GM12875 (cell line): ENCODE results near the gene GLRA3.

Source experiments
- H3K4me3 ChIP-seq: one replicate; pipeline ENCODE4 v1.5.1; 2011; ENCODE audit warnings: low read depth, low read length, control low read depth
- TF ChIP-seq, protein P1 (sequence below): IDR thresholded peaks from 2 replicates; pipeline ENCODE4 v1.5.1; 2011; ENCODE audit warnings: low read depth, mild to moderate bottlenecking, control low read depth, inconsistent platforms, low read length, moderate library complexity, borderline replicate concordance; ENCODE audit not compliant: insufficient read depth

The GLRA3 gene

DNA sequence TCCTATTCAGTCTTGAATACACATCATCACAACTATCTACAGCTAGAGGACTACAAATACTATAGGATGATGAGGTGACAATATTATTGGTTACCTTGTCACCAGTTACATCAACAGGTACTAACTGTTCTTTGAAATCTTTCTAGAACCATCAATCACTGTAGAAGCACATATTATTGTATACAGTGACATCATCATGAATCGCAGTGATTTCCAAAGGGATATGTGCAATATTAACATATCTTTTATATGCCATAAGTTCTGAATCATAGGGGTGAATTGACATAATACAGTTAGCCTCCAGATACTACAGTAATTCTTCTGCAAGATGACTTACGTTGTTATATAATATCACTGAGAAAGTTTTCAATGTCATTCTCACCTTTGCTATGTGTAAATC, 201.6 kb downstream of the GLRA3 start:
- no peak overlapping the region for H3K4me3 ChIP-seq
- TF ChIP-seq, protein P1, sequence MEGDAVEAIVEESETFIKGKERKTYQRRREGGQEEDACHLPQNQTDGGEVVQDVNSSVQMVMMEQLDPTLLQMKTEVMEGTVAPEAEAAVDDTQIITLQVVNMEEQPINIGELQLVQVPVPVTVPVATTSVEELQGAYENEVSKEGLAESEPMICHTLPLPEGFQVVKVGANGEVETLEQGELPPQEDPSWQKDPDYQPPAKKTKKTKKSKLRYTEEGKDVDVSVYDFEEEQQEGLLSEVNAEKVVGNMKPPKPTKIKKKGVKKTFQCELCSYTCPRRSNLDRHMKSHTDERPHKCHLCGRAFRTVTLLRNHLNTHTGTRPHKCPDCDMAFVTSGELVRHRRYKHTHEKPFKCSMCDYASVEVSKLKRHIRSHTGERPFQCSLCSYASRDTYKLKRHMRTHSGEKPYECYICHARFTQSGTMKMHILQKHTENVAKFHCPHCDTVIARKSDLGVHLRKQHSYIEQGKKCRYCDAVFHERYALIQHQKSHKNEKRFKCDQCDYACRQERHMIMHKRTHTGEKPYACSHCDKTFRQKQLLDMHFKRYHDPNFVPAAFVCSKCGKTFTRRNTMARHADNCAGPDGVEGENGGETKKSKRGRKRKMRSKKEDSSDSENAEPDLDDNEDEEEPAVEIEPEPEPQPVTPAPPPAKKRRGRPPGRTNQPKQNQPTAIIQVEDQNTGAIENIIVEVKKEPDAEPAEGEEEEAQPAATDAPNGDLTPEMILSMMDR: no peak

DNA sequence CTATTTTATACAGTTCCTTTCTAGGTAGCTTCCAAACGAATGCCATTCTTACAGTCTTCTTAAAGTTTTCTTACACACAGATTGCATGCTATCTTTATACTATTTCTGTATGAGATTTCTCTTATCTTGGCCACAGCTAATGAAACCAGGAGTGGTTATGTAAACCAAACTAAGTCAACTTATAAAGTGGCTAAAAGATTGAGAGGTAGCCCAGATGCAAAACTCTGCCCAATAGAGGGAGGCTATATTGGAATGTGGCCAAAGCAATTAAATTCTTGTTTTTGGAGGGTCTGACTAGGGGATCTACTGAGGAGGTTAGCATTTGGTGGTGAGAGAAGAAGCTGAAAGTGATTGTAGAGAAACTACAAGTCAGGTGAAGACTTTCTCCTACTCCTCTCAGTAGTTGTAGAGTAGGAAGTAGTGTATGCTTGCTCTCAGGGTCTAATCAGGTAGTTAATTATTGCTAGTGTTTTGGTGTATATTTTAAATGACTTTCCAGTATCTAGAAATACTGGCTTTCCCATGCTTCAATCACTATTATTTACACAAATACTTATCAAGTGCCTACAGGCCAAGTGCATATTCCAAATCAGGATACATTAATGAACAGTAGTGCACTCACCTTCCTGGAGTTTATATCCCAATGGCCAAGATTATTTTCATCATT, 202.6 kb downstream of the GLRA3 start:
- TF ChIP-seq, protein P1: no peak
- no peak overlapping the region for H3K4me3 ChIP-seq

DNA sequence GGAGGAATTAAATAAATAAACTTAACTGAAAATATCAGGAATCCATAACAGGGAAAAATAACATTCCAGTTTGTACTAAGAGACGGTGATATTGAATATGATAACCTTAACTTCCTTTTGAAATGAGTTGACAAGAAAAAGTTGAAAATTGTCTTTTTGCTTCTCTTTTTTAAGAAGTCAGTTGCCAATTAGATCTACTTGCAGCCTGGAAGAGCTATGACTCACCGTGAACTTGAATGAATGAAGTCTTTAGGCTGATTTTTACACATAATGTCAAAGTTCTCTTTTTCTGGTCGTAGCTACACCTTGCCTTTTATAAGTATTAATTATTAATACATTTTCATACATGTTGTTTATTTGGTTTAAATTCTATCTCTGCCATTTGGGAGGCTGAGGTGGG, 212.4 kb downstream of the GLRA3 start:
- TF ChIP-seq, protein P1: no peak

DNA sequence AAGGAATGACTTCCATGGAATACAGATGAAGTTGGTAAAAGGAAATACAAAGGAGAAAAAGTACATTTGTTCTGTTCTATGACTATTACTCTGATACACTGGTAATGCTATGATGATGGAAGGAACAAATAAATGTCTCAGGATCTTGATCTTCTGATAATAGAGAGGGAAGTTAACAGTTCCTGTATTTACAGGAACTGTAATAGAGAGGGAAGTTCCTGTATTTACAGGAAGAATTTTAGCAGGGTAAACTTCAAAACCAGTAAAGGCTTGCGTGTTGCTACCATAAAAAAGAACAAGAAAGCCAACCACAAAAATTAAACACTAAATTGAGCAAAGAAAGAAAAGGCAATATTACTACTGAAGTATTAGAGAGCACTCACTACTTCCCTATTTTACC, 215.1 kb downstream of the GLRA3 start:
- TF ChIP-seq, protein P1: no peak
- no peak overlapping the region for H3K4me3 ChIP-seq

More for the DNA sequence above, 212.4 kb downstream of the GLRA3 start:
- H3K4me3 ChIP-seq: no peak overlapping the region

DNA sequence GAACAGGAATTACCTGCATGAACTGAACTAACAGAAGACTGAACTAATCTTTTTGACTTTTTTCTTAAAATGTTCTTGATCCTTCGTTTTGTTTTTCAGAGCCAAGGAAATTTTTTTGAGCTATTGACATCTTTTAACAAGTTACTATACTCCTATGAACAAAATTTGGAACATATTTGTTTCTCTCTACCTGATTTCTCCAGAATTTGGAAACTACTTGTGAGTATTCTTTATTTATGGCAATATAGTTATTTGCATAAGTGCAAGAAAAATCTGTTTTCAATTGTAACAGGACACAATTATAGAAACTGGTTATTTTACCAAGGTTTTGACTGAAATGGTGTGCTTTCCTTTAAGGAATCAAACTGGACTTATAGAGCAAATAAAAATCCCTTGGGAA, 217.3 kb downstream of the GLRA3 start:
- TF ChIP-seq, protein P1: no peak
- H3K4me3 ChIP-seq: no peak overlapping the region

DNA sequence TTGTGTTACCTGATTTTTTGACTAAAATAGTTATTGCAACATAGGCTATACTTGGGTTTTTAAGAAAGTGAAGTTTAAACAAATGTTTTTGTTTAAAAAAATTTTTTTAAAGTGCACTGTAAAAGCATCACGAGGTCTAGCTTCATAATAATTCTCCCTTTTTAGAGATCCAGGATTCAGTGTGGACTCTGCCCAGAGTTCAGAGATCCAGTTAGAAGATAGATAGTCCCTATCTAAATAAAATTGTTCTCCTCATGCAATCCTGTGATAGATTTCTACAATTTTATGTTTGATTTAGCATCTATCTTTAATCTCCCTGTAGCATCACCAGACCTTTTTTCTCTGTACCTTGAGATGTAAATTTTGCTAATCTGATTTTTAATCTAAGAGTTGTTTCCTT, 221.3 kb downstream of the GLRA3 start:
- TF ChIP-seq, protein P1: no peak
- H3K4me3 ChIP-seq: no peak overlapping the region

DNA sequence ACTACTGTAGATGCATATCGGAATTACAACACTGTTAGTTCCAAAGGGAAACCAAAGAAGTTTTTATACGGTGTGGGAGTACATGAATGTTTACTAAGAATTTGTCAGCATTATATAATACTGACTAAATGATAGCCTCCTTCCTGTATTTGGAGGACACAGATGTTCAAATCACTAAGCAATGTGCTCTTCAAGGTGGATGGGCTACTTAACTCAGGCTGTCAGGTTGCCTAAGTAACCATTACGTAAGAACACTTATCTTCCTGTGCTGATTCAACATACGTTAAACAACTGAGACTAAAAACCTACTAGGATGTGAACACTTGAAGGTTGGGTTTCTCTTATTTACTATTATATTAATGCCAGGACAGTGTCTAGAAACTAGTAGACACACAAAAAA, 224.8 kb downstream of the GLRA3 start:
- TF ChIP-seq, protein P1: no peak
- H3K4me3 ChIP-seq: no peak overlapping the region
